Uterus (tissue), 2 donors: ENCODE data around the gene PPEF1.

Experiments used
- POLR2A ChIP-seq, 2 donors: fragments of 450-650 bp; IDR thresholded peaks; one replicate each; pipeline ENCODE4 v1.6.1; 2016; ENCODE audit warnings: antibody characterized with exemption in 2 of 2, mild to moderate bottlenecking in 1 of 2, moderate library complexity in 1 of 2
- TF ChIP-seq, protein P1 (sequence below), 4 experiments: fragments of 200-600 bp in 2 of 4; fragments of 450-650 bp in 2 of 4; sonication (generic) in 2 of 4; IDR thresholded peaks; one replicate each; pipeline ENCODE4 v1.5.1; 2016 to 2019; ENCODE audit warnings: antibody characterized with exemption in 4 of 4, mild to moderate bottlenecking in 2 of 4, moderate library complexity in 1 of 4

DNA sequence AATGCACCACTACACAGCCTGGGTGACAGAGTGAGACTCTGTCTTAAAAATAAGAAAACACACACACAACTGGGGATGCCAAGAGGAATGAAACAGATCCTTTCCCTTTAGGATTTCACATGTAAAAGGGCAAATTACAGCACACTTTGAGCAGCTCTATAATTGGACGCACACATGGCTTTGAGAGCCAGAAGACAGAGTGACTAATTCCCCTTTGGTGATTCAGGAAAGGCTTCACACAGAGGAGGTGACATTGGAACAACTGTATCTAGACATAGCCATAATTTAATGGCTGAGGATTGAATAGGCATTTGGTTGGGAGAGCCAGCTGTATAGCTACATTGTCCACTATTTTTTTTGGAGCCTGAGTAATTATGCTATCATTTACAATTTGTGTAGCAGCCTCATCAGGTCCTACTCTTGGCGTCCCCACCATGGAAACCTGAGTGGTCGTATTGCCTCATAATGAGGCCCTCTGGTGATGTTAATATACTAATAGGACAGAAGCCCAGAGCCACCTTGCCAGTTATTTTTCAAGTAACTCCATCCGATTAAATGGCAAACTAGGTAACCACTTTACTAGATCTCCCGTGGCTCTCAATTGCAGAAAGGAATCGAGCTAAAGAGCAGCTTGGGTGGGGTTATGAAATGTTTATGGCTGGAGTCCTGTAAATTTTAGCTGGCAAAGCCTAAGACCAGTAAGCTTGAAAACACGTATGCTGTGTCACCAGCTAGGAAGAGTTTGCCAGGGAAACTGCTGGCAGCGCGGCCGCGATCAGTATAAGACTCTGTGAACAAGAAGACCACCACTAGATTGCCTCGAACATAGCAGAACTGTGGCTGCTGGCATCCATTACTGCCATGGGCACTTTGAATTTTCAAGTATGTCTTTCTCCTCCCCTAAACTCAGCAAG is 8.5 kb upstream of the PPEF1 start:
- TF ChIP-seq, protein P1, sequence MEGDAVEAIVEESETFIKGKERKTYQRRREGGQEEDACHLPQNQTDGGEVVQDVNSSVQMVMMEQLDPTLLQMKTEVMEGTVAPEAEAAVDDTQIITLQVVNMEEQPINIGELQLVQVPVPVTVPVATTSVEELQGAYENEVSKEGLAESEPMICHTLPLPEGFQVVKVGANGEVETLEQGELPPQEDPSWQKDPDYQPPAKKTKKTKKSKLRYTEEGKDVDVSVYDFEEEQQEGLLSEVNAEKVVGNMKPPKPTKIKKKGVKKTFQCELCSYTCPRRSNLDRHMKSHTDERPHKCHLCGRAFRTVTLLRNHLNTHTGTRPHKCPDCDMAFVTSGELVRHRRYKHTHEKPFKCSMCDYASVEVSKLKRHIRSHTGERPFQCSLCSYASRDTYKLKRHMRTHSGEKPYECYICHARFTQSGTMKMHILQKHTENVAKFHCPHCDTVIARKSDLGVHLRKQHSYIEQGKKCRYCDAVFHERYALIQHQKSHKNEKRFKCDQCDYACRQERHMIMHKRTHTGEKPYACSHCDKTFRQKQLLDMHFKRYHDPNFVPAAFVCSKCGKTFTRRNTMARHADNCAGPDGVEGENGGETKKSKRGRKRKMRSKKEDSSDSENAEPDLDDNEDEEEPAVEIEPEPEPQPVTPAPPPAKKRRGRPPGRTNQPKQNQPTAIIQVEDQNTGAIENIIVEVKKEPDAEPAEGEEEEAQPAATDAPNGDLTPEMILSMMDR (IDR thresholded peaks at IDR 0.05): no peak
- no peak for TF ChIP-seq POLR2A (IDR thresholded peaks at IDR 0.05)
